Measurements from ENCODE around the gene TBX1. TPM values are rescaled to one million over a fixed set of nuclear protein-coding genes. Genes with fewer than 3 reads are reported as not detected.

TBX1 gene
- total RNA-seq, 2 experiments from 2014 or later = not detected

DNA sequence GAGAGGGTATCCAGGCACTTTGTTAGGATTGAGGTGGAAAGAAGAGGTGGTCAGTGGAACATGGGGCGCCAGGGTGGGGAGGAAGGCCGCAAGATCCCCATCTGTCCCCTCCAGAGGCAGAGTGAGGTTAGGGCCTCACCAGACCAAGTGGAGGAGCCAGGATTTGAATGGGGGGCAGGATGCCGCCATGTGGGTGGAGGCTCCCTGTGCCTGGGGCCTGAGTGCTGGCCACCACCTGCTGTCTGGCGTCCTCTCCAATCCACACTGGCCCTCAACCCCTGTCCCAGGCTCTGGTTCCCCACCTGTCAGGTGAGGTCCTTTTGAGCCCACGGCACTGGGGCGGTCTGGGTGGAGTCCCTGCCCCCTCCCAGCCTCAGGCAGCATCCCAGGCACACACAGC lies 17.5 kb upstream of the TBX1 start:
- no peaks in the 10 kb centered on the region for H3K9me3 Mint-ChIP-seq
- POLR2A ChIA-PET = no interaction called here
- CTCF ChIA-PET = interaction anchor here (2.1 to 2.5 kb wide), 2 partner anchors 12 to 167 kb away, joined by 7 to 15 read pairs; no protein-coding TSS in a partner anchor
- H3K27ac Mint-ChIP-seq = no peak overlapping the region
- no peaks in the 10 kb centered on the region for H3K4me1 Mint-ChIP-seq (ENCODE audit: low read depth)
- no peaks in the 10 kb centered on the region for H3K36me3 Mint-ChIP-seq
- intact Hi-C loops (cut with micrococcal nuclease) = no loop called here
- H3K4me3 Mint-ChIP-seq = no peak overlapping the region
- no peak for DNase-seq
- no peaks in the 10 kb centered on the region for H3K27me3 Mint-ChIP-seq

DNA sequence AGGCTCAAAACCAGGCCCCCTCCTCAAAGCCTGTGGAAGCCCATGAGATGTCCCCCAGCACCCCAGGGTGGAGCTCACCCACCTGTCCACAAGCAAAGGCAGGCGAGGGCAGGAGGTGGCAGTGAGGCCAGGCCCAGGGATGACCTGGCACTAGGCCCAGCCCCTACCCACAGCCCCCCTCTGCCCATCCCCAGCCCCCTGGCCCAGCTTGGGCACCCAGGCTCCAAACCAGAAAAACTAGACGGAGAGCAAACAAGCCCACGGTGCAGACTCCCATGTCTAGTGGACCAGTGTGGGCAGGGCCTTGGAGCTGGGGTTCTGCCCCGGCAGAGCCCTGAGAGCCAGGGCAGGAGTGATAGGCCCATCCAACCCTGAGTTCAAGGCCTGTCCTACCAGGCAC lies 16.9 kb upstream of the TBX1 start:
- no peak for DNase-seq
- no peaks in the 10 kb centered on the region for H3K9me3 Mint-ChIP-seq
- H3K27ac Mint-ChIP-seq = no peak overlapping the region
- intact Hi-C loops (cut with micrococcal nuclease) = no loop called here
- H3K36me3 Mint-ChIP-seq = no peaks in the 10 kb centered on the region
- ChIA-PET POLR2A (no interaction called here), CTCF (interaction anchor here (2.5 kb wide), 1 partner anchor 13 kb away, joined by 15 read pairs; no protein-coding TSS in a partner anchor)
- no peak overlapping the region for H3K4me3 Mint-ChIP-seq
- H3K27me3 Mint-ChIP-seq = no peaks in the 10 kb centered on the region
- no peaks in the 10 kb centered on the region for H3K4me1 Mint-ChIP-seq (ENCODE audit: low read depth)

DNA sequence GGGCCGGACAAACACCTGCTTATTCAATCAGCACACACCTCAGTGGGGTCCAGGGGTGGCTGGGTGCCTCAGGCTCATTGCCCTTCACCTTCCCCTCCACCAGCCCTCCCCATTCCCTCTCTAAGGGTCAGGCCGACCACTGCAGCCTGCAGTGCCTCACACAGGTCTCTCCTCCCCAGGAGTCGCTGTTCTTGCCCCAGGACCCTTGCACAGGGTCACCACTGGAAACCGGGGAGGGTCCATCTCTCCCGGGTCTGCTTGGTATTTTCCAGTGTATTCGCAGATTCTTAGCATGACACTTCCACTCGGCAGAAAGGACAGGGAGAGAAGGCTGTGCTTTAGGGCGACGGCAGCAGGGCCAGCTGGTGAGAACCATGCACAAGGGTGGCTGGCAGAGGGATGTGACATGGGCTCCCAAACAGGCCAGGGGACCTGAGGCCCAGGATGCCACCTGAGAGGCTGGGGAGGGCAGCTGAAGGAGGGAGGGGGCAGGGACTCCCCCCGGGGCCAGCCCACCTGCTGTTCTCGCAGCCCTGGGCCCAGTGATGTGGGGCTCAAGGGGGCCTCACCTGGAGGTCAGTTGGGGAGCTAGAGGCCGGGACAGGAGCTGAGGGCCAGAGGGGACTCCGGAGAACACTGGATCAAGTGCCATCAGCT lies 16.1 kb upstream of the TBX1 start:
- H3K36me3 Mint-ChIP-seq = no peaks in the 10 kb centered on the region
- no peak overlapping the region for H3K4me3 Mint-ChIP-seq
- no peaks in the 10 kb centered on the region for H3K4me1 Mint-ChIP-seq (ENCODE audit: low read depth)
- intact Hi-C loops (cut with micrococcal nuclease) = no loop called here
- no peak for DNase-seq
- ChIA-PET CTCF (no interaction called here), POLR2A (no interaction called here)
- H3K27me3 Mint-ChIP-seq = no peaks in the 10 kb centered on the region
- H3K27ac Mint-ChIP-seq = no peak overlapping the region
- H3K9me3 Mint-ChIP-seq = no peaks in the 10 kb centered on the region

DNA sequence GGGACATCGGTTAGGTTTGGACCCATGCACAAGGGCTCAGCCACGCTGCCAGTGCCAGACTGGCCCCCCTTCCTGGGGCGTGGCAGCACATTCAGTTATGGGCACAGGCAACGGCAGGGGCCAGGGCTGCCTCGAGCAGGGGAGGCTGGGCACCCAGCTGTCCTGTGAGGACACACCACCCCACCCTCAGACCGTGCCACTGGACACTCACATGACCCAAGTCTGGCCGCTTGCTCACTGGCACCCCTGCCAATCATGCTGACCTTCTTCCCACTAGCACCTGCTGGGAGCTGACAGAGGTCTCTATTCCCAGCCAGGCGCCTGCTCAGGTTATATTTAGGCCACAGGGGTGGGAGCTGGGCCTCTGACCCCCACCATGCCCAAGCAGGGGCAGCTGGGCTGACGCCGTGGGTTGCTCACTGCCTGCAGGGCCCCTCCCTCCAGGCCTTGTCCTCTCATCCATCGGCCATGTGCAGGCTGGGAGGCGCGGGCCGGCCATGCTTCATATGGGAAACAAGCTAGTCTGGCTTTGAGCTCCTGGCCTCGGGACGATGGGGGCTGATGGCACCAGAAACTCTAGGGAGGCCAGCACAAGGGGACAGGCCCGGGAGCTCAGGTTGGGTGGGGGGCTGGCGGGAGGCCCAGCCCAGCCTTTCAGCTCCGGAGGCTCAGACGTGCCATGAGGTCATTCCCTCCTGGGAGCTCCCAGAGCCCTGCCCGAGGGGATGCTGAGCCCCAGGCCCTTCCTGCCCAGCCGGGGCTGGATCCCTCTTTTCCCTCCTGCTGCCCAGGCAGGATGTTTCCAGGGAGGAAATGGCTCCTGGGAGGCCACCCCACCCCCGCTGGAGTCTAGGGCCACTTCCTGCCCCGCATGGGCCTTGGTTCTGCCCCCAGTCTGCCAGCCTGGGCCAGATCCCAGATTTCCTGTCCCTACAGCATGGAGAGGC lies 15.2 kb upstream of the TBX1 start:
- POLR2A ChIA-PET = no interaction called here
- H3K27me3 Mint-ChIP-seq = no peaks in the 10 kb centered on the region
- H3K9me3 Mint-ChIP-seq = no peaks in the 10 kb centered on the region
- no peak overlapping the region for H3K27ac Mint-ChIP-seq
- CTCF ChIA-PET = interaction anchor here (0.5 to 1.9 kb wide), 3 partner anchors 15 to 466 kb away, joined by 3 to 9 read pairs (median 5); no protein-coding TSS in a partner anchor
- H3K36me3 Mint-ChIP-seq = no peaks in the 10 kb centered on the region
- no peak overlapping the region for H3K4me3 Mint-ChIP-seq
- H3K4me1 Mint-ChIP-seq (ENCODE audit: low read depth) = no peaks in the 10 kb centered on the region
- no peak for DNase-seq
- intact Hi-C loops (cut with micrococcal nuclease) = no loop called here

DNA sequence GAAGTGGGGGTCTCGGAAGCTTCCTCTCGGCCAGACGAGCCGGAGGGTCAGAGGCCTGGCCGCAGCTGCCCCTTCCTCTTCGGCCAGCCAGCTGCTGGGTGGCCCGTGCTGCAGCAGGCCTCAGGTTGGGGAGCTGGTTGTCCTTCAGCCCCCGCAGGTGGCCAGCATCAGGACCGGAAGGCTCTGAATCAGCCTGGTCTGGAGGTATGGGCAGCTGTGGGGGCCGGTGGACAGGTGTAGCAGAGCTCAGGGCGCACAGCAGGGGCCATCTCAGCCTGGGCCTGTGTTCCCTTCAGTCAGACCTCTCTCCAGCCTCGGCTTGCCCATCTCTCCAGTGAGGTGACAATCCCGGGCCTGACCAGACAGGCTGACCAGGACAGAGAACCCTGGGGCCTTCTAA lies 13.9 kb upstream of the TBX1 start:
- intact Hi-C loops (cut with micrococcal nuclease) = no loop called here
- ChIA-PET CTCF (interaction anchor here (0.6 to 1.9 kb wide), 3 partner anchors 16 to 164 kb away, joined by 3 to 9 read pairs (median 5); no protein-coding TSS in a partner anchor), POLR2A (no interaction called here)
- DNase-seq = no peak
- Mint-ChIP-seq H3K27me3 (no peaks in the 10 kb centered on the region), H3K9me3 (no peaks in the 10 kb centered on the region), H3K27ac (no peak overlapping the region), H3K4me3 (no peak overlapping the region), H3K36me3 (no peaks in the 10 kb centered on the region), H3K4me1 (ENCODE audit: low read depth) (no peaks in the 10 kb centered on the region)

DNA sequence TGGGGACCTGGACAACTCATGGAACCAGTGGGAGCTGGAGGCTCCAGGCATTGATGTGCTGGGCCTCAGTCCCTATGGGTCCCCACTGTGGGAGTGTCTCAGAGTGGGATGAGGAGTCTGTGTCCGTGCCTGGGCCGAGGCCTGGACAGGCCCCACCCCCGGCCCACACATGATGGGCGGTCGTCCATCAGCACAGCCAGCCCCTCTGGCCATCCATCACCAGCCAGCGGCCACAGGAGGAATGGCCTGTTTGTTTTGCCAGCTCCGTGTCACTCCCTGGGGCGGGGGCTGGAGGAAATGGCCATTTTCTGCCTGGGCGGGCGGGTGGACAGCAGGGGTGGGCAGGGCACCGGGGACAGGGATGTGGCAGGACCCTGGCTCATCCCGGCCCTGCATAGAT lies 13.0 kb upstream of the TBX1 start:
- Mint-ChIP-seq H3K27me3 (peaks cover under 1% of the 10 kb centered on the region), H3K9me3 (no peaks in the 10 kb centered on the region), H3K36me3 (no peaks in the 10 kb centered on the region), H3K27ac (no peak overlapping the region), H3K4me1 (ENCODE audit: low read depth) (no peaks in the 10 kb centered on the region), H3K4me3 (no peak overlapping the region)
- no peak for DNase-seq
- POLR2A ChIA-PET = no interaction called here
- CTCF ChIA-PET = no interaction called here
- intact Hi-C loops (cut with micrococcal nuclease) = no loop called here

DNA sequence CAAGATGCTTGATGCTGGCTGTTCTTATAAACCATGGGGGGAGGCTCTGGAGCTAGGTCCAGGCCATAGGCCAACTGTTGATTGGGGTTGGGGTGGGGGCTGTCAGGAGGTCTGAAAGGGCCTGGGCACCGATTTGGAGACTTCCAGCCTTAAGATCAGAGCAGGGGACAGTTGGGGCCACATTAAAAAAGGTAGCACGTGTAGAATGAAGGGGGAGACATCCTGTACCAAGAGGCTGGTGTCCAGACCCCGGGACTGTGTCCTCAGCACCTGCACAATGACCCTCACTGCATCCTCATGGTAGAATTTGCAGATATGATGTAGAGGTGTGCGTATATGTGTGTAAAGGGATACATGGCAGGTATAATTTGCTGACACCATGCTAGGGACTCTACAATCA lies 12.4 kb upstream of the TBX1 start:
- ChIA-PET POLR2A (no interaction called here), CTCF (interaction anchor here (0.6 to 1.1 kb wide), 2 partner anchors 165 to 311 kb away, joined by 3 to 6 read pairs; no protein-coding TSS in a partner anchor)
- H3K4me1 Mint-ChIP-seq (ENCODE audit: low read depth) = no peaks in the 10 kb centered on the region
- H3K36me3 Mint-ChIP-seq = no peaks in the 10 kb centered on the region
- H3K27me3 Mint-ChIP-seq = peaks cover 6% of the 10 kb centered on the region
- H3K27ac Mint-ChIP-seq = no peak overlapping the region
- H3K4me3 Mint-ChIP-seq = no peak overlapping the region
- H3K9me3 Mint-ChIP-seq = no peaks in the 10 kb centered on the region
- DNase-seq = no peak
- intact Hi-C loops (cut with micrococcal nuclease) = no loop called here

DNA sequence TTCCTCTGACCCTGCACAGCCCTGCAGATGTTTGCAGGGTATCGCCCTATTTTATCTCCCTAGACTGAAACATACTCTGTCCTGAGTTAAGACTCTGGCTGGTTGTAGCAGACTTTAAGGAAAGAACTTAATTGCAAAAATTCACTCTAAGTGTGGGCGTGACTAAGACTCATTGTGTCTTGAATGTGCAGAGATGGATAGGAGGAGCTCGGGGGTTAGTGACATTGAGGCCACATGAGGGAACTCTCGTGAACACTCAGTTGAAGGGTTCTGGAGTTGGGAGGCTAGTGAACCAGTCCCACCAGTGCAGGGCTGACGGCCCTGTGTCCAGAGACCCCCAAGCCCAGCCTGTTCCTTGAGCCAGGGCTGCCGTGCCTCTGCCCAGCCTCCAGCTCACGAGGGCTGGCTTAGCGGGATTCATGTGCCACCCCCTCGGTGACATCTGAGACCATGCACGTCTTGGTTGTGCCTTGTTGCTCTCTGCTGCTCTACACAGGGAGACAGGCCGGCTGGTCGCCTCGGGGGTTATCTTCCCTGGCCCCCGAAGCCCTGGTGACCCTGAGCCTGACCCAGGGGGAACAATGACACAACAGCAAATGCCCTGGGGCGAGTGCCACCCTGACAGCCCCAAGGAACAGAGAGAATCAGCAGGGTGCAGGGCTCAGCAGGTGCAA lies 11.4 kb upstream of the TBX1 start:
- no peaks in the 10 kb centered on the region for H3K36me3 Mint-ChIP-seq
- H3K9me3 Mint-ChIP-seq = no peaks in the 10 kb centered on the region
- peaks cover 16% of the 10 kb centered on the region for H3K27me3 Mint-ChIP-seq
- intact Hi-C loops (cut with micrococcal nuclease) = no loop called here
- CTCF ChIA-PET = interaction anchor here (0.6 to 1.3 kb wide), 4 partner anchors 18 to 310 kb away, joined by 3 to 6 read pairs (median 4); no protein-coding TSS in a partner anchor
- POLR2A ChIA-PET = no interaction called here
- no peak overlapping the region for H3K27ac Mint-ChIP-seq
- H3K4me1 Mint-ChIP-seq (ENCODE audit: low read depth) = no peaks in the 10 kb centered on the region
- H3K4me3 Mint-ChIP-seq = no peak overlapping the region
- DNase-seq = no peak

DNA sequence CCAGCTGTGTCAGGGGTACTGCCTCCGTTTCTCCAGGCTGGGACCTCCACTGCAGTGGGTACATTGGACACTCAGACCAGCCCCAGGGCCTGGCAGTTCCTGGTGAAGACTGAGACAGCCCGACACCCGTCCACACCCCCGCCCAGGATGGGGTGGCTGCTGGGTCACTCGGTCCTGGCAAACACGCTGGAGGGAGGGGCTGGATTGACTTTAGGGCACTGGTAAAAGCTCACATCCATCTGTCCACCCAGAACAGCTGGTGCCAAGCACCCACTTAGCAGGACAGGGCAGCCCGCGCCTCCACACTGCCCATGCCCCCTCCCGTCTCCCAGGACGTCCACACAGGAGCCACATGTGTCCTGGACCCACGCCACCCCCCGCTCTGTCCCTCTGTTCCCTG lies 10.7 kb upstream of the TBX1 start:
- H3K36me3 Mint-ChIP-seq = no peaks in the 10 kb centered on the region
- no peak for DNase-seq
- ChIA-PET CTCF (interaction anchor here (0.6 to 1.3 kb wide), 2 partner anchors 19 to 167 kb away, joined by 3 to 4 read pairs; no protein-coding TSS in a partner anchor), POLR2A (no interaction called here)
- H3K4me1 Mint-ChIP-seq (ENCODE audit: low read depth) = no peaks in the 10 kb centered on the region
- intact Hi-C loops (cut with micrococcal nuclease) = no loop called here
- no peak overlapping the region for H3K4me3 Mint-ChIP-seq
- H3K27ac Mint-ChIP-seq = no peak overlapping the region
- H3K27me3 Mint-ChIP-seq = peaks cover 21% of the 10 kb centered on the region
- H3K9me3 Mint-ChIP-seq = no peaks in the 10 kb centered on the region

DNA sequence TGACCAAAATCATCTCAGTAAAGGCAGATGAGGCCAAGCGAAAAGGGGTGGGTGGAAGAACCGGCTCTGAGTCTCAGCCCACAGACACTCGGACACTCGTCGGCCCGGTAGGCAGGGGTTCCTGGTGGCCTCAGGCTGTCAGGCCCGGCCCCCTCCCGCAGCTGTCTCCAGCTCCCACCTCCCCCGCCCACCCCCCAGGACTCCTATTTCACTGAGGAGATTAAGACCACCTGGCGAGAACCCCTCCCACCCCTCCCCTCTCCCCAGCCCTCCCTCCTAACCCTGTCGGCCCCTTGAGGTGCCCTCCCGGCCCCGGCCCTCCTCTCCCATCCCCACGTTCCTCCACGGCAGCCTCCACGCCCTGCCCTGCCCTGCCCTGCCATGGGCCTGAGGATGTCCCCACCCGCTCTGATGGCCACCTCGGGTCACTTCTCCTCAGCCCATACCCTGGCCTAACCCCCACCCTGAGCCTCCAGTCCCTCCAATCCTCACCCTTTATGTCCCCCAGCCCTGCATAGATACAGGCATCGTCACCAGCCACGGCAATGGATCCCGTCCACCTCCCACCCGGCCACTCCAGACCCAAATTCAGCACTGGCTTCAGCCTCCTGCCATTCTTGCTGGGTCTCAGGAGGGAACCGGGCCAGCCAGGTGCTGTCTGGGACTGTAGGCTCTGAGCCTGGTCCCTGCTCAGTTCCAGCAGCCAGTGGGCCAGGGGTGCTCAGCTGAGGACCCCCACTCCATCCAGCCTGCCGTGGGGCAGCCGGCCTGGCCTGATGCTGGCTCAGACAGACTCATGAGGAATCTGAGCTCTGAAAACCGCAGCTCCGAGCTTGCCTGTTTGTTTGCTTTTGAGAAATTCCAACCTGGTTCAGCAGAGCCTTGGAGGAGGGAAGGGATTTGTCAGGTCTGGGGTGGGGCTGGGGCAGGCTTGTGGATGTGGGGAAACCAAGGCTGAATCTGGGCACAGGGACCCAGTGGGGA lies 9.8 kb upstream of the TBX1 start:
- intact Hi-C loops (cut with micrococcal nuclease) = no loop called here
- ChIA-PET CTCF (interaction anchor here (1.6 to 1.7 kb wide), 2 partner anchors 20 to 160 kb away, joined by 5 to 10 read pairs; no protein-coding TSS in a partner anchor), POLR2A (no interaction called here)
- H3K4me1 Mint-ChIP-seq (ENCODE audit: low read depth) = peaks cover 3% of the 10 kb centered on the region
- no peaks in the 10 kb centered on the region for H3K9me3 Mint-ChIP-seq
- no peak overlapping the region for H3K27ac Mint-ChIP-seq
- DNase-seq = no peak
- H3K4me3 Mint-ChIP-seq = no peak overlapping the region
- H3K27me3 Mint-ChIP-seq = peaks cover 24% of the 10 kb centered on the region
- no peaks in the 10 kb centered on the region for H3K36me3 Mint-ChIP-seq

DNA sequence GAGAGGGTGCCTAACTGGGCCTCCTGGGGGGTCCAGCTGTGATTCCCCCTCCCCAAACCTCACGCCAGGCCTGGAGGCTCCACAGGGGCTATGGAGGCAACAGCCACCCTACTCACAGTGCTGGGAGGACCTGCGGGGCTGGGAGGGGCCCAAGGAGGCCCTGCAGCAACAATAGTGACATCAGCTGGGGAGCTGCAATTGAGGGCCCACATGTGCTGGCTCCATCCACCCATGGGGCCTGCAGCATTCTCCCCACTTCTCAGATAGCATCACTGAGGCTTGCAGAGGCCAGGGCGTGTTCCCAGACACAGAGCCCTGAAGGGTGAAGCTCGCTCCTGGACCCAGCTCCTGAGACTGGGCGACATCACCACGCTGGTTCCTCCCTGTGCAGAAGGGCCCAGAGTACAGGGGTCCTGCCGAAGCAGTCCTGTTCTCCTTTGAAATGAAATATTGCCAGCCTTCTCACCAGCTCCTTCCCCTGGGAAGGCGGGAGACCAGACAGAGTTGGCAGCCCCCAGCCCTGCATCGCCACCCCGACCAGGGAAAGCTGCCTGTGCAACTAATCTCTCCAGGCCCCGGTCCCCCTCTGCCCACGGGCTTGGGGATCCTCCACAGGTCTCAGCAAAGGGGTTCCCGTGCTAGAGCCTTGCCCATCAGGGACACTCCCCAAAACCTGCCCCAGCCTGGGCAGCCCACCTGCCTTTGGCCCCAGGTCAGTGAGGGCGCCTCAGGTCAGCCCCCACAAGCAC lies 8.9 kb upstream of the TBX1 start:
- intact Hi-C loops (cut with micrococcal nuclease) = no loop called here
- ChIA-PET CTCF (interaction anchor here (1.6 to 1.7 kb wide), 2 partner anchors 21 to 159 kb away, joined by 5 to 10 read pairs; no protein-coding TSS in a partner anchor), POLR2A (no interaction called here)
- H3K4me1 Mint-ChIP-seq (ENCODE audit: low read depth) = peaks cover 10% of the 10 kb centered on the region
- no peak overlapping the region for H3K27ac Mint-ChIP-seq
- H3K36me3 Mint-ChIP-seq = no peaks in the 10 kb centered on the region
- peaks cover 32% of the 10 kb centered on the region for H3K27me3 Mint-ChIP-seq
- H3K9me3 Mint-ChIP-seq = no peaks in the 10 kb centered on the region
- no peak for DNase-seq
- no peak overlapping the region for H3K4me3 Mint-ChIP-seq
